Suprapubic skin (tissue), 3 donors: ENCODE data around the gene PKMYT1.

ENCODE experiments used
- CTCF ChIP-seq, 2 donors: fragments of 200-600 bp in 1 of 2; fragments of 450-650 bp in 1 of 2; sonication (generic) in 1 of 2; IDR thresholded peaks; one replicate each; pipeline ENCODE4 v1.5.1; 2016 to 2019; ENCODE audit warnings: antibody characterized with exemption in 2 of 2, mild to moderate bottlenecking in 1 of 2, moderate library complexity in 1 of 2
- EP300 ChIP-seq: sonication (generic); formaldehyde crosslinking; IDR thresholded peaks from one replicate; pipeline ENCODE4 v1.6.1; 2017; ENCODE audit warnings: antibody characterized with exemption

DNA sequence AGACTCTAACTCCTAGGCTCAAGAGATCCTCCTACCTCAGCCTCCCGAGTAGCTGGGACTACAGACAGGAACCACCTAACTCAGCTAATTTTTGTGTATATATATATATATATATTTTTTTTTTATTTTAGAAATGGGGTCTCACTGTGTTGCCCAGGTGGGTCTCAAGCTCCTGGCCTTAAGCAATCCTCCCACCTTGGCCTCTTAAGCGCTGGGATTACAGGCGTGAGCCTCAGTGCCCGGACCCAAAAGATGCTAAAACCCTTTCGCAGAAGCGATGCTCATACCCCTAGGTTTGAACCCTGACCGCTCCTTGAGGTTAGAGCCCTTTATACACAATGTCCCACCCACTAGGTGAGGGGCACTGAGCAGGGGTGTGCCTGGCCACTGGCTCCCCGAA lies 30.3 kb upstream of the PKMYT1 start:
- TF ChIP-seq EP300 = no peak
- TF ChIP-seq CTCF (IDR thresholded peaks at IDR 0.05) = no peak
